Measurements from ENCODE around the gene PSMA3. TPM values are rescaled to one million over a fixed set of nuclear protein-coding genes. Genes with fewer than 3 reads are reported as not detected.

The PSMA3 gene
- total and polyA plus RNA-seq, 8 donors: 49.6 to 158 (median 96.2) TPM

DNA sequence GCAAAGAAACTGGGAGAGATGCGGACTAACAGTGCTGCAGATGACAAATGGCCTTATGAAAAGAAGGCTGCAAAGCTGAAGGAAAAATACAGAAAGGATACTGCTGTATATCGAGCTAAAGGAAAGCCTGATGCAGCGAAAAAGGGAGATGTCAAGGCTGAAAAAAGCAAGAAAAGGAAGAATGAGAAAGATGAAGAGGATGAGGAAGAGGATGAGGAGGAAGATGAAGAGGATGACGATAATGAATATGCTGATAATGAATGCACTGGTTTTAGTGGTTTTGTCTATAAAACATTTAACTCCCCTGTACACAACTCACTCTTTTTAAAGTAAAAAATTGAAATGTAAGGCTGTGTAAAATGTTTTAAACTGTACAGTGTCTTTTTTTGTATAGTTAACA, 40.5 kb downstream of the PSMA3 start:
- H3K36me3 ChIP-seq: peaks cover 25 to 81% (median 75%) of the 10 kb centered on the region in 4 donors

DNA sequence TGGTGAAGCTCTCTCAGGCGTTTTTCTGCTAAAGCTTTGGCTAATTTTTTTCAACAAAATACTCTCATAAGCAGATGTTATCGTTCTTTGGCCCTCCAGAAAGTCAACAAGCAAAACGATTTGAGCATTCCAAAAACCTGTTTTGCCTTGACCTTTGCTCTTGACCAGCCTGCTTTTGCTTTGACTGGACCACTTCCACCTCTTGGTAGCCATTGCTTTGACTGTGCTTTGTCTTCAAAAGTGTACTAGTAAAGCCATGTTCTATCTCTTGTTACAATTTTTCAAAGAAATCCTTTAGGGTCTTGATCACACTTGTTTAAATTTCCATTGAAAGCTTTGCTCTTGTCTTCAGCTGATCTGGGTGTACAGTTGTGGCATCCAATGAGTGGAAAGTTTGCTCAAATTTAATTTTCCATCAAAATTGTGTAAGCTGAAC, 43.0 kb downstream of the PSMA3 start:
- Histone ChIP-seq H3K36me3 (peaks cover 37 to 98% (median 95%) of the 10 kb centered on the region in 4 donors), H3K4me1 (peaks cover 10 to 83% (median 41%) of the 10 kb centered on the region in 4 donors), H3K9me3 (no peaks in the 10 kb centered on the region), H3K27me3 (no peaks in the 10 kb centered on the region), H3K27ac (no peak overlapping the region), H3K4me3 (no peak overlapping the region)
- no peak for TF ChIP-seq POLR2A (IDR thresholded peaks at IDR 0.05)
- TF ChIP-seq, protein P1, sequence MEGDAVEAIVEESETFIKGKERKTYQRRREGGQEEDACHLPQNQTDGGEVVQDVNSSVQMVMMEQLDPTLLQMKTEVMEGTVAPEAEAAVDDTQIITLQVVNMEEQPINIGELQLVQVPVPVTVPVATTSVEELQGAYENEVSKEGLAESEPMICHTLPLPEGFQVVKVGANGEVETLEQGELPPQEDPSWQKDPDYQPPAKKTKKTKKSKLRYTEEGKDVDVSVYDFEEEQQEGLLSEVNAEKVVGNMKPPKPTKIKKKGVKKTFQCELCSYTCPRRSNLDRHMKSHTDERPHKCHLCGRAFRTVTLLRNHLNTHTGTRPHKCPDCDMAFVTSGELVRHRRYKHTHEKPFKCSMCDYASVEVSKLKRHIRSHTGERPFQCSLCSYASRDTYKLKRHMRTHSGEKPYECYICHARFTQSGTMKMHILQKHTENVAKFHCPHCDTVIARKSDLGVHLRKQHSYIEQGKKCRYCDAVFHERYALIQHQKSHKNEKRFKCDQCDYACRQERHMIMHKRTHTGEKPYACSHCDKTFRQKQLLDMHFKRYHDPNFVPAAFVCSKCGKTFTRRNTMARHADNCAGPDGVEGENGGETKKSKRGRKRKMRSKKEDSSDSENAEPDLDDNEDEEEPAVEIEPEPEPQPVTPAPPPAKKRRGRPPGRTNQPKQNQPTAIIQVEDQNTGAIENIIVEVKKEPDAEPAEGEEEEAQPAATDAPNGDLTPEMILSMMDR (IDR thresholded peaks at IDR 0.05): no peak
- DNase-seq: peak in 1 of 2 donors; percentile 9
- 21 to 51% (median 35%) methylated on average over 3 of the region's 3 CpGs for WGBS, 5 donors
- intact Hi-C loops (cut with DNase I; ENCODE audit: low total_unique reads): no loop called here

More for the DNA sequence above, 40.5 kb downstream of the PSMA3 start:
- 93 to 96% (median 94%) methylated on average over 4 of the region's 4 CpGs for WGBS, 5 donors
- TF ChIP-seq POLR2AphosphoS5 (IDR thresholded peaks at IDR 0.05): no peak
- TF ChIP-seq, protein P1 (IDR thresholded peaks at IDR 0.05): no peak
- Histone ChIP-seq H3K27me3 (no peaks in the 10 kb centered on the region), H3K9me3 (no peaks in the 10 kb centered on the region), H3K4me1 (peaks cover 28 to 86% (median 52%) of the 10 kb centered on the region in 4 donors), H3K4me3 (no peak overlapping the region), H3K27ac (no peak overlapping the region)
- DNase-seq: no peak
- intact Hi-C loops (cut with DNase I; ENCODE audit: low total_unique reads): no loop called here

DNA sequence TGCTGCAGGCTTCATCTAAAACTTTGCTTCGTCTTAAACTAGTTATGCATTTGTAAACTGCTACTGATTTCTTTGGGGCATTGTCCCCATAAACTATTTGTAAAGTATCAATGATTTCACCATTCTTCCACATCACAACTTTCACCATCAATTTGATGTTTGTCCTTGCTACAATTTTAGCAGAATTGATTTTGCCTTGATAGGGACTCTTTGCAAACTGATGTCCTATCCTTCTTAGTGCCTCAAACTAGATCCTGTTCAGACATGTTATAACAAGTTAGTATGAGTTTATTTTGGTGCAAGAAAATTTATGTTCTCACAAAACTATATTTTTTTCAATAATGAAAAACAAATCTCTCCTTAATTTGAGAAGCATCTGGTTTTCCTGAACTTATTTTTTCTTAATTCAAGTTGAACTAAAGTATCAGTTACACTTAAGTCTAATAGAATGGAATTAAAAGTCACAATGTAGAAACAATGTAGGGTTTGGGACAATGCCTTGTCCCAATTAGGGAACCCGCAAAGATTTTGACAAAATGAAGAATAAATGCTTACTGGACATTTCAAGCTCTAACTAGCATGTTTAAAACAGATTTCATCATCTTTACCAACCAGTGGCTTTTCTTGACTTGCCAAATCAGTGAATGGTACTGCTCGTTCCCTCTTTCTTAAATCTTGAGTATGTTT, 43.6 kb downstream of the PSMA3 start:
- H3K27me3 ChIP-seq: no peaks in the 10 kb centered on the region
- no peaks in the 10 kb centered on the region for H3K9me3 ChIP-seq
- H3K36me3 ChIP-seq: peaks cover 39 to 100% (median 95%) of the 10 kb centered on the region in 4 donors
- DNase-seq: no peak
- 60 to 91% (median 75%) methylated on average over 3 of the region's 3 CpGs for WGBS, 5 donors
- TF ChIP-seq POLR2A (IDR thresholded peaks at IDR 0.05) (no peak), EP300 (IDR thresholded peaks at IDR 0.05) (no peak), POLR2AphosphoS5 (IDR thresholded peaks at IDR 0.05) (no peak)
- TF ChIP-seq, protein P1 (IDR thresholded peaks at IDR 0.05): no peak
- no peak overlapping the region for H3K27ac ChIP-seq
- intact Hi-C loops (cut with DNase I; ENCODE audit: low total_unique reads): no loop called here
- H3K4me1 ChIP-seq: peaks cover 7 to 83% (median 40%) of the 10 kb centered on the region in 4 donors
- H3K4me3 ChIP-seq: no peak overlapping the region

DNA sequence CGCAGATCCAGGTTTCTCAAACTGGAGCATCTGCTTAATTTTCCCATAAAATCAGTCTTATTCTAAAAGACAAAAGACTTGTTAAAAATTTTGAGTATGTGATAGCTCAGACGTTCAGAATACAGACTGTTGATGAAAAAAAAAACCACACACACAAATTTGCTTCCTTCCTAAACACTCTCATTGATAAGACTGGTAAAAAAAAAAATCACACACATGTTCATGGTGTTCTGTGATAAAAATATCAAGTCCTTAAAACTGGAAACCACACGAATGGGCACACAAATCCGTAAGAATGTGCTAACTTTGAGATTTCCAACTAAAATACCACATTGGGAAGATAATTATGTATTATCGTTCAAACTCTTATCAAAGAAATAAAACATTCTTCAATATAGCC, 47.0 kb downstream of the PSMA3 start:
- intact Hi-C loops (cut with DNase I; ENCODE audit: low total_unique reads): loop anchor here (10.0 kb wide), 1 partner anchor 57 kb away; no protein-coding TSS in a partner anchor
- TF ChIP-seq, protein P1 (IDR thresholded peaks at IDR 0.05): no peak
- TF ChIP-seq POLR2A (IDR thresholded peaks at IDR 0.05) (no peak), POLR2AphosphoS5 (IDR thresholded peaks at IDR 0.05) (no peak), EP300 (IDR thresholded peaks at IDR 0.05) (no peak)
- Histone ChIP-seq H3K36me3 (peaks cover 30 to 89% (median 86%) of the 10 kb centered on the region in 4 donors), H3K27ac (no peak overlapping the region), H3K9me3 (no peaks in the 10 kb centered on the region), H3K4me1 (peaks cover 13 to 95% (median 53%) of the 10 kb centered on the region in 4 donors), H3K27me3 (no peaks in the 10 kb centered on the region), H3K4me3 (no peak overlapping the region)
- WGBS, 5 donors: 63 to 73% (median 69%) methylated on average over 5 of the region's 5 CpGs
- no peak for DNase-seq

Data from stomach (tissue), 9 donors.